Measurements from ENCODE around the gene PLCL1.

PLCL1 gene

DNA sequence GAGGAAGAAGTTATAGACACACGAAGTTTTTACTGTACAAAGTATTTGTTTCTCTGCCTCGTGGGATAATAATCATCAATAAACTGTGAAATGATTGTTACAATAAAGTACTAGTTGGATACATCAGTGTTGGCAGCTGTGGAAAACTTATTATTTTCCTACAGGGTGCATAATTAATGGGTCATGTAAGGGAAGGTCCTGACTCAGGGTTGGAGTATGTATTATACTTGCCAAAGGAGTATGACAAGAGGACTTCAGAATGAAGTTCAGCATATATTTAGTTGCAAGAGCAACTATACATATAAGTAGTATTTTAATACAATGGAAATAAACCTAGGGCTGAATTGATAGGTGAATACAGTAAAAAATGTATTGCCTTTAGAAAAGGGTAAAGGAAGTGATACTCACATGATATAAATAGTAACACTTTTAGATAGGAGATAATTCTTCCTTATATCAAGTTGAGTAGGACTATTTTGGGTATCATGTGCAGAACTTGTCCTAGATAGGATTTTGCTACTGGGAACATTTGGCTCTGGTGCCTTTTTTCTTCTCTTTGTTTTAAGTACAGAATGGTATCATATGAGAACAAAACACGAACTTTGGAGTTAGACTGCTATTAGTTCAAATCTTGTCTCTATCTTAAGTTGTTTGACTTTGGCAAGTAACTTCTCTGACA is 79.1 kb downstream of the PLCL1 start:
- ATAC-seq = no peak
- Mint-ChIP-seq H3K9me3 (no peaks in the 10 kb centered on the region), H3K36me3 (no peaks in the 10 kb centered on the region), H3K4me3 (no peak overlapping the region), H3K27ac (no peak overlapping the region), H3K4me1 (no peaks in the 10 kb centered on the region)
- DNase-seq (ENCODE audit: low spot score in 2 of 2) = no peak

GRCh38 chr2:197884252-197884651 is 79.9 kb downstream of the PLCL1 start:
- ATAC-seq (no peak), DNase-seq (ENCODE audit: low spot score in 2 of 2) (no peak)
- no peak overlapping the region for H3K27ac Mint-ChIP-seq
- no peak overlapping the region for H3K4me3 Mint-ChIP-seq
- H3K4me1 Mint-ChIP-seq = peaks cover 2% of the 10 kb centered on the region
- no peaks in the 10 kb centered on the region for H3K9me3 Mint-ChIP-seq
- no peaks in the 10 kb centered on the region for H3K36me3 Mint-ChIP-seq

DNA sequence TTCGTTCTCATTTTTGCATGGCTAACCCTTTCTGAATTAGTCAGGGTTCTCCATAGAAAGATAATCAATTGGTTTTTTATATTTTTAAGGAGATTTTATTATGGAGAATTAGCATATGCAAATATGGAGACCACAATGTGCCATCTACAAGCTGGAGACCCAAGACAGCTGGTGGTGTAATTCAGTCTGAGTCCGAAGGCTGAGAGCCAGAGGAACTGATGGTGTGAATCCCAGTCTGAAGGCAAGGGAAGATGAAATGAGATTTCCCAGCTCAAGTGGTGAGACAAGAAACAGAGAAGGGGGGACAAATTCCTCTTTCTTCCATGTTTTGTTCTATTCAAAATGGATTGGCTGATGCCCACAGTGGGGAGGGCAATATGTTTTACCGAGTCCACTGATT is 80.7 kb downstream of the PLCL1 start:
- no peak for DNase-seq (ENCODE audit: low spot score in 2 of 2)
- Mint-ChIP-seq H3K9me3 (no peaks in the 10 kb centered on the region), H3K36me3 (no peaks in the 10 kb centered on the region), H3K4me3 (no peak overlapping the region), H3K27ac (no peak overlapping the region), H3K4me1 (peaks cover 6% of the 10 kb centered on the region)
- ATAC-seq = no peak

DNA sequence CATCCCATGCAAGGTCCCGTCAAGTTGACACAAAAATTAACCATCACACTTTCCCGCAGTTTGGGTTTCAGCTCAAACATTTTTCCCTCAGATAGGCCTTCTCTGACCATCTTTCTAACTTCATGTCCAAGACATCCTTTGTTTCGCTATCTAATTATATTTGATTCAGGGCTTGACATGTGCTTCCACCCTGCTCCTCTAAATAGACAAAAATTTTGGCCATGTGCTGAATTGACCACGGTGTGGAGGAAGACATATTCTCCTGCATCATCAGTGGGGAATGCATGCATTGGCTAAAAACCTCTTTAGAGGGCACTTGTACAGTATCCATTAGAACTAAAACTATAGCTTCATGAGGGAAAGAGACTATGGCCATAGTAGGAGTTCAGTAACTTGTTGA is 81.2 kb downstream of the PLCL1 start:
- no peaks in the 10 kb centered on the region for H3K9me3 Mint-ChIP-seq
- H3K36me3 Mint-ChIP-seq = no peaks in the 10 kb centered on the region
- DNase-seq (ENCODE audit: low spot score in 2 of 2) (no peak), ATAC-seq (no peak)
- peaks cover 6% of the 10 kb centered on the region for H3K4me1 Mint-ChIP-seq
- no peak overlapping the region for H3K27ac Mint-ChIP-seq
- no peak overlapping the region for H3K4me3 Mint-ChIP-seq

GRCh38 chr2:197888321-197888720 is 83.9 kb downstream of the PLCL1 start:
- H3K4me3 Mint-ChIP-seq = no peak overlapping the region

GRCh38 chr2:197889041-197889440 is 84.6 kb downstream of the PLCL1 start:
- H3K27ac Mint-ChIP-seq = no peak overlapping the region
- no peaks in the 10 kb centered on the region for H3K36me3 Mint-ChIP-seq
- no peaks in the 10 kb centered on the region for H3K9me3 Mint-ChIP-seq
- peaks cover 23% of the 10 kb centered on the region for H3K4me1 Mint-ChIP-seq
- ATAC-seq (peak; percentile 93), DNase-seq (ENCODE audit: low spot score in 2 of 2) (no peak)
- H3K4me3 Mint-ChIP-seq = no peak overlapping the region

More at GRCh38 chr2:197888321-197888720, 83.9 kb downstream of the PLCL1 start:
- peaks cover 16% of the 10 kb centered on the region for H3K4me1 Mint-ChIP-seq
- ATAC-seq (no peak), DNase-seq (ENCODE audit: low spot score in 2 of 2) (no peak)
- no peak overlapping the region for H3K27ac Mint-ChIP-seq
- no peaks in the 10 kb centered on the region for H3K36me3 Mint-ChIP-seq
- no peaks in the 10 kb centered on the region for H3K9me3 Mint-ChIP-seq

DNA sequence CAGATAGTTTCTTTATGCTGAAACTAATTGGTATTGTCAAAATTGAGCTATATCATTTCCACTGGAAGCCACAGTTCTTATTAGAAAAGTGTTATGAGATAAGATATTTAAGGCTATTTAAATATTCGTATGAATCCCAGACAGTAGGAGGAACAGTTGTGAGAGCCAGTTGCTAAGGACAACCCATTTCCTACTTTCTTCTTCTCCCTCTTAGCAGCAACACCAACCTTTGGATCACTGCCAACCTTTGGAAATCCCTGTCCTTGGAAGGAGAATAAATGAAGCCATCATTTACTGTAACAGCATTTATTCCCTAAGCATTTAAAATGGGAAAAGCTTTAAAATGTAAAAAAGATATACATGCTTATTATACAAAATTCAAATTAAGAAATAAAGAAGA is 85.8 kb downstream of the PLCL1 start:
- no peaks in the 10 kb centered on the region for H3K36me3 Mint-ChIP-seq

GRCh38 chr2:197891897-197892442 is 87.6 kb downstream of the PLCL1 start:
- peak overlapping the region; percentile 85 for H3K27ac Mint-ChIP-seq
- H3K4me1 Mint-ChIP-seq = peaks cover 36% of the 10 kb centered on the region
- ATAC-seq (peak; percentile 49), DNase-seq (ENCODE audit: low spot score in 2 of 2) (no peak)
- H3K36me3 Mint-ChIP-seq = no peaks in the 10 kb centered on the region
- H3K9me3 Mint-ChIP-seq = no peaks in the 10 kb centered on the region
- peak overlapping the region; percentile 51 for H3K4me3 Mint-ChIP-seq

More for the DNA sequence above, 85.8 kb downstream of the PLCL1 start:
- no peak for ATAC-seq
- no peak overlapping the region for H3K4me3 Mint-ChIP-seq
- H3K4me1 Mint-ChIP-seq = peaks cover 34% of the 10 kb centered on the region
- no peaks in the 10 kb centered on the region for H3K9me3 Mint-ChIP-seq
- no peak overlapping the region for H3K27ac Mint-ChIP-seq
- no peak for DNase-seq (ENCODE audit: low spot score in 2 of 2)

- ATAC-seq = peak; percentile 23
- Mint-ChIP-seq H3K4me1 (peaks cover 40% of the 10 kb centered on the region), H3K27ac (peak overlapping the region; percentile 61), H3K9me3 (no peaks in the 10 kb centered on the region), H3K4me3 (peak overlapping the region; percentile 46), H3K36me3 (no peaks in the 10 kb centered on the region)
- DNase-seq (ENCODE audit: low spot score in 2 of 2) = no peak
These were observed 89.2 kb downstream of the PLCL1 start for GRCh38 chr2:197893403-197894177.

DNA sequence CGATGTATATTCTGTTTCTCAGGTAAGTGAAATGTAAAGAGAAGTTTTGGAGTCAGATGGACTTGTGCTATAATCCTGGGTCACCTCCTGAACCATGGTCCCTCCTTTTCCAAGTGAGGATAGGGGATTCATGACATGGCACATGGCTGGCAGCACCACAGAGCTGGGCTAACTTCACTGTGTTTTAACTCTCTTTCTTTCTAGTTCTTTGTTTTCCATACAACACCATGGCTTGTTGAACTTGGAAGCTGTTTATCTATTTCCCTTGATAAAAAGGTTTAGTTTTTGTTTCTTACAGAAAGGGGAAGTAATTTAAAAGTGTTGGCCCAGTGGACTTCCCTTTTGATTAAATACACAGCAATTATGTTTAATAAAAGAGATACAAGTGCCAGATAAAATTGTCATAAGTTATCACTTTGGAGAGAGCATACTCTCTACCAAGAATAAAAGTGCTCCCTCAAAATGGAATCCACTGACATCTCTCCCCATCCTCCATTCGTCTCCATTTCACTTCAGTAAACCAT is 90.4 kb downstream of the PLCL1 start:
- no peak for DNase-seq (ENCODE audit: low spot score in 2 of 2)
- no peak overlapping the region for H3K4me3 Mint-ChIP-seq
- no peaks in the 10 kb centered on the region for H3K9me3 Mint-ChIP-seq

GRCh38 chr2:197897960-197898678 is 93.7 kb downstream of the PLCL1 start:
- no peaks in the 10 kb centered on the region for H3K9me3 Mint-ChIP-seq
- ATAC-seq (no peak), DNase-seq (ENCODE audit: low spot score in 2 of 2) (no peak)
- no peak overlapping the region for H3K4me3 Mint-ChIP-seq
- H3K4me1 Mint-ChIP-seq = peaks cover 26% of the 10 kb centered on the region
- H3K36me3 Mint-ChIP-seq = no peaks in the 10 kb centered on the region
- no peak overlapping the region for H3K27ac Mint-ChIP-seq

More for the DNA sequence above, 90.4 kb downstream of the PLCL1 start:
- no peak overlapping the region for H3K27ac Mint-ChIP-seq
- H3K36me3 Mint-ChIP-seq = no peaks in the 10 kb centered on the region
- H3K4me1 Mint-ChIP-seq = peaks cover 34% of the 10 kb centered on the region
- no peak for ATAC-seq

- Mint-ChIP-seq H3K36me3 (no peaks in the 10 kb centered on the region), H3K9me3 (no peaks in the 10 kb centered on the region), H3K4me3 (no peak overlapping the region), H3K4me1 (peaks cover 15% of the 10 kb centered on the region), H3K27ac (no peak overlapping the region)
- ATAC-seq (peak; percentile 93), DNase-seq (ENCODE audit: low spot score in 2 of 2) (no peak)
These were observed 100.1 kb downstream of the PLCL1 start for GRCh38 chr2:197904446-197904845.

GRCh38 chr2:197908156-197908555 is 103.8 kb downstream of the PLCL1 start:
- no peak for ATAC-seq
- no peak overlapping the region for H3K4me3 Mint-ChIP-seq
- peaks cover 15% of the 10 kb centered on the region for H3K4me1 Mint-ChIP-seq
- H3K27ac Mint-ChIP-seq = no peak overlapping the region
- no peaks in the 10 kb centered on the region for H3K9me3 Mint-ChIP-seq
- H3K36me3 Mint-ChIP-seq = no peaks in the 10 kb centered on the region
- DNase-seq (ENCODE audit: low spot score in 2 of 2) = no peak

GRCh38 chr2:197908990-197909776 is 104.8 kb downstream of the PLCL1 start:
- Mint-ChIP-seq H3K4me1 (peaks cover 11% of the 10 kb centered on the region), H3K36me3 (no peaks in the 10 kb centered on the region), H3K27ac (no peak overlapping the region), H3K9me3 (no peaks in the 10 kb centered on the region), H3K4me3 (no peak overlapping the region)
- peak; percentile 64 for ATAC-seq
- DNase-seq (ENCODE audit: low spot score in 2 of 2) = no peak

Measured in stimulated activated effector memory CD8-positive, alpha-beta T cell treated with anti-CD3 and anti-CD28 coated beads, Interleukin-12 subunit alpha, Interleukin-12 subunit beta, amount 100 ng/mL, for 72 hours (primary cell).